Measurements from ENCODE around the gene DNAH14.

DNA sequence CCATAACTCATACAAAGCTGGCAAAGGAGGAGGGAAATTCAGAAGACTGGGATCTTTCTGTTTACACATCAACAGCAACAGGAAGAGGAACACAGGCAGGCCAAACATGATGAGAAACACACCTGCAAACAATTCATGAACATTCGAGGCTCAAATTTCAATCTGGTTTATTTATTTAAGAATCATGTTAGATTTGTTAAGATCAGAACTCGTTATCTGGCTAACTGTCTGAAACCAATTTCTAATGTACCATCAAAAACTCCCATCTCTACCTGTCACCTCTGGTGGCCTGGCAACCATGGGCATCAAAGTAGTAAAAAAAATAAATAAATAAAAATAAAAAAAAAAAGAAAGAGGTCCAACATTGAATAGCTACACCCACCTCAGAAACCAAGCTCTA is 488.6 kb downstream of the DNAH14 start:
- TF ChIP-seq GATA3 (IDR thresholded peaks at IDR 0.05; ENCODE audit: low read depth, low read length), result no peak
- no peak for TF ChIP-seq GATA2 (IDR thresholded peaks at IDR 0.05; ENCODE audit: low read depth, low read length)
